Measurements from ENCODE around the gene ZBTB8OS.

Gene ZBTB8OS

GRCh38 chr1:32613472-32613871 is 36.9 kb downstream of the ZBTB8OS start:
- H2BK12ac ChIP-seq (ENCODE audit: low read length), result no peak overlapping the region
- no peak overlapping the region for H3K4ac ChIP-seq (ENCODE audit: low read length)
- no peak for DNase-seq (ENCODE audit: low spot score)
- H3K14ac ChIP-seq (ENCODE audit: low read length), result no peak overlapping the region
- H3K23ac ChIP-seq (ENCODE audit: low read depth, low read length, poor library complexity), result no peak overlapping the region
- no peak overlapping the region for H3K27ac ChIP-seq (replicated peaks; ENCODE audit: low read length)
- no peak overlapping the region for H3K4me3 ChIP-seq (ENCODE audit: low read length in 2 of 2)
- no peak overlapping the region for H2AK5ac ChIP-seq (ENCODE audit: low read depth, low read length)
- H3K9me3 ChIP-seq (replicated peaks in 1 of 2; ENCODE audit: control insufficient read depth in 2 of 2, insufficient read depth in 1 of 2, low read depth in 1 of 2, low read length in 2 of 2), result peaks cover under 1 to 2% of the 10 kb centered on the region in 2 donors
- H2AFZ ChIP-seq (ENCODE audit: low read length), result no peak overlapping the region
- H3K79me1 ChIP-seq (ENCODE audit: low read depth, low read length), result no peaks in the 10 kb centered on the region
- H2BK15ac ChIP-seq (ENCODE audit: low read length), result no peak overlapping the region
- no peak overlapping the region for H4K91ac ChIP-seq (ENCODE audit: low read depth, low read length, poor library complexity)
- H2BK120ac ChIP-seq (ENCODE audit: low read depth, low read length), result no peak overlapping the region
- peaks cover 0 to 6% of the 10 kb centered on the region in 2 donors for H3K36me3 ChIP-seq (replicated peaks in 1 of 2; ENCODE audit: control insufficient read depth in 2 of 2, insufficient read depth in 2 of 2, low read length in 2 of 2)
- no peak overlapping the region for H3K18ac ChIP-seq (ENCODE audit: low read length)
- H3K9ac ChIP-seq (ENCODE audit: low read depth, low read length, poor library complexity), result no peak overlapping the region
- no CpG with 5 or more reads among the region's 5 CpGs for WGBS, 2 donors (ENCODE audit: extremely low coverage in 2 of 2, insufficient read length in 2 of 2, insufficient replicate concordance in 1 of 2)
- H3K4me2 ChIP-seq (ENCODE audit: insufficient read depth, low read length, poor library complexity, severe bottlenecking), result no peak overlapping the region
- H2BK5ac ChIP-seq (ENCODE audit: low read length), result no peak overlapping the region
- H3K27me3 ChIP-seq (ENCODE audit: control insufficient read depth in 3 of 3, insufficient read depth in 3 of 3, low read depth in 1 of 3, low read length in 3 of 3), result no peaks in the 10 kb centered on the region
- H4K8ac ChIP-seq (ENCODE audit: low read depth, low read length), result no peak overlapping the region
- H3K4me1 ChIP-seq (ENCODE audit: control insufficient read depth in 2 of 2, insufficient read depth in 1 of 2, low read depth in 1 of 2, low read length in 2 of 2), result peaks cover 0 to 1% of the 10 kb centered on the region in 2 donors

GRCh38 chr1:32612189-32612881 is 38.0 kb downstream of the ZBTB8OS start:
- no peak overlapping the region for H4K91ac ChIP-seq (ENCODE audit: low read depth, low read length, poor library complexity)
- H3K27me3 ChIP-seq (ENCODE audit: control insufficient read depth in 3 of 3, insufficient read depth in 3 of 3, low read depth in 1 of 3, low read length in 3 of 3), result no peaks in the 10 kb centered on the region
- no CpG with 5 or more reads among the region's 35 CpGs for WGBS, 2 donors (ENCODE audit: extremely low coverage in 2 of 2, insufficient read length in 2 of 2, insufficient replicate concordance in 1 of 2)
- no peak overlapping the region for H2BK120ac ChIP-seq (ENCODE audit: low read depth, low read length)
- H2AK5ac ChIP-seq (ENCODE audit: low read depth, low read length), result no peak overlapping the region
- peaks cover under 1 to 1% of the 10 kb centered on the region in 2 donors for H3K36me3 ChIP-seq (replicated peaks in 1 of 2; ENCODE audit: control insufficient read depth in 2 of 2, insufficient read depth in 2 of 2, low read length in 2 of 2)
- peaks cover 0 to 1% of the 10 kb centered on the region in 2 donors for H3K4me1 ChIP-seq (ENCODE audit: control insufficient read depth in 2 of 2, insufficient read depth in 1 of 2, low read depth in 1 of 2, low read length in 2 of 2)
- H3K14ac ChIP-seq (ENCODE audit: low read length), result no peak overlapping the region
- H2BK5ac ChIP-seq (ENCODE audit: low read length), result no peak overlapping the region
- H2AFZ ChIP-seq (ENCODE audit: low read length), result no peak overlapping the region
- H3K9me3 ChIP-seq (replicated peaks in 1 of 2; ENCODE audit: control insufficient read depth in 2 of 2, insufficient read depth in 1 of 2, low read depth in 1 of 2, low read length in 2 of 2), result no peaks in the 10 kb centered on the region
- peak overlapping the region; percentile 72 for H3K9ac ChIP-seq (ENCODE audit: low read depth, low read length, poor library complexity)
- H3K27ac ChIP-seq (replicated peaks; ENCODE audit: low read length), result no peak overlapping the region
- no peak overlapping the region for H2BK12ac ChIP-seq (ENCODE audit: low read length)
- H2BK15ac ChIP-seq (ENCODE audit: low read length), result no peak overlapping the region
- H3K4ac ChIP-seq (ENCODE audit: low read length), result no peak overlapping the region
- H4K8ac ChIP-seq (ENCODE audit: low read depth, low read length), result peak overlapping the region; percentile 93
- peak overlapping the region; percentile 60 for H3K4me2 ChIP-seq (ENCODE audit: insufficient read depth, low read length, poor library complexity, severe bottlenecking)
- H3K79me1 ChIP-seq (ENCODE audit: low read depth, low read length), result no peaks in the 10 kb centered on the region
- peak overlapping the region in 1 of 2 donors; percentile 69 for H3K4me3 ChIP-seq (ENCODE audit: low read length in 2 of 2)
- H3K18ac ChIP-seq (ENCODE audit: low read length), result peak overlapping the region; percentile 91
- H3K23ac ChIP-seq (ENCODE audit: low read depth, low read length, poor library complexity), result peak overlapping the region; percentile 89
- DNase-seq (ENCODE audit: low spot score), result peak; percentile 71

GRCh38 chr1:32611859-32612188 is 38.5 kb downstream of the ZBTB8OS start:
- no peak overlapping the region for H2AFZ ChIP-seq (ENCODE audit: low read length)
- no peak overlapping the region for H3K4ac ChIP-seq (ENCODE audit: low read length)
- H2BK120ac ChIP-seq (ENCODE audit: low read depth, low read length), result no peak overlapping the region
- H3K9ac ChIP-seq (ENCODE audit: low read depth, low read length, poor library complexity), result peak overlapping the region; percentile 72
- no CpG with 5 or more reads among the region's 12 CpGs for WGBS, 2 donors (ENCODE audit: extremely low coverage in 2 of 2, insufficient read length in 2 of 2, insufficient replicate concordance in 1 of 2)
- peak overlapping the region; percentile 89 for H3K23ac ChIP-seq (ENCODE audit: low read depth, low read length, poor library complexity)
- no peak overlapping the region for H3K14ac ChIP-seq (ENCODE audit: low read length)
- H2BK5ac ChIP-seq (ENCODE audit: low read length), result no peak overlapping the region
- H4K8ac ChIP-seq (ENCODE audit: low read depth, low read length), result peak overlapping the region; percentile 93
- H3K4me3 ChIP-seq (ENCODE audit: low read length in 2 of 2), result peak overlapping the region in 1 of 2 donors; percentile 69
- no peak overlapping the region for H4K91ac ChIP-seq (ENCODE audit: low read depth, low read length, poor library complexity)
- no peaks in the 10 kb centered on the region for H3K9me3 ChIP-seq (replicated peaks in 1 of 2; ENCODE audit: control insufficient read depth in 2 of 2, insufficient read depth in 1 of 2, low read depth in 1 of 2, low read length in 2 of 2)
- H3K4me1 ChIP-seq (ENCODE audit: control insufficient read depth in 2 of 2, insufficient read depth in 1 of 2, low read depth in 1 of 2, low read length in 2 of 2), result peaks cover 0 to 1% of the 10 kb centered on the region in 2 donors
- DNase-seq (ENCODE audit: low spot score), result no peak
- H3K18ac ChIP-seq (ENCODE audit: low read length), result peak overlapping the region; percentile 91
- peak overlapping the region; percentile 60 for H3K4me2 ChIP-seq (ENCODE audit: insufficient read depth, low read length, poor library complexity, severe bottlenecking)
- no peak overlapping the region for H2AK5ac ChIP-seq (ENCODE audit: low read depth, low read length)
- peaks cover 4 to 6% of the 10 kb centered on the region in 2 donors for H3K36me3 ChIP-seq (replicated peaks in 1 of 2; ENCODE audit: control insufficient read depth in 2 of 2, insufficient read depth in 2 of 2, low read length in 2 of 2)
- no peak overlapping the region for H2BK12ac ChIP-seq (ENCODE audit: low read length)
- no peaks in the 10 kb centered on the region for H3K79me1 ChIP-seq (ENCODE audit: low read depth, low read length)
- H3K27ac ChIP-seq (replicated peaks; ENCODE audit: low read length), result no peak overlapping the region
- no peaks in the 10 kb centered on the region for H3K27me3 ChIP-seq (ENCODE audit: control insufficient read depth in 3 of 3, insufficient read depth in 3 of 3, low read depth in 1 of 3, low read length in 3 of 3)
- no peak overlapping the region for H2BK15ac ChIP-seq (ENCODE audit: low read length)

GRCh38 chr1:32609180-32609579 is 41.2 kb downstream of the ZBTB8OS start:
- H2AFZ ChIP-seq (ENCODE audit: low read length), result no peak overlapping the region
- peaks cover 0 to 1% of the 10 kb centered on the region in 2 donors for H3K4me1 ChIP-seq (ENCODE audit: control insufficient read depth in 2 of 2, insufficient read depth in 1 of 2, low read depth in 1 of 2, low read length in 2 of 2)
- no peak overlapping the region for H2BK15ac ChIP-seq (ENCODE audit: low read length)
- no peak overlapping the region for H3K4me2 ChIP-seq (ENCODE audit: insufficient read depth, low read length, poor library complexity, severe bottlenecking)
- H2BK120ac ChIP-seq (ENCODE audit: low read depth, low read length), result no peak overlapping the region
- H3K4ac ChIP-seq (ENCODE audit: low read length), result no peak overlapping the region
- H3K36me3 ChIP-seq (replicated peaks in 1 of 2; ENCODE audit: control insufficient read depth in 2 of 2, insufficient read depth in 2 of 2, low read length in 2 of 2), result peaks cover 11 to 22% of the 10 kb centered on the region in 2 donors
- no peak overlapping the region for H2AK5ac ChIP-seq (ENCODE audit: low read depth, low read length)
- H2BK12ac ChIP-seq (ENCODE audit: low read length), result no peak overlapping the region
- no peak overlapping the region for H3K9ac ChIP-seq (ENCODE audit: low read depth, low read length, poor library complexity)
- DNase-seq (ENCODE audit: low spot score), result no peak
- H4K8ac ChIP-seq (ENCODE audit: low read depth, low read length), result no peak overlapping the region
- H3K79me1 ChIP-seq (ENCODE audit: low read depth, low read length), result peaks cover 3% of the 10 kb centered on the region
- no CpG with 5 or more reads among the region's 4 CpGs for WGBS, 2 donors (ENCODE audit: extremely low coverage in 2 of 2, insufficient read length in 2 of 2, insufficient replicate concordance in 1 of 2)
- no peak overlapping the region for H3K23ac ChIP-seq (ENCODE audit: low read depth, low read length, poor library complexity)
- H3K27me3 ChIP-seq (ENCODE audit: control insufficient read depth in 3 of 3, insufficient read depth in 3 of 3, low read depth in 1 of 3, low read length in 3 of 3), result no peaks in the 10 kb centered on the region
- H3K18ac ChIP-seq (ENCODE audit: low read length), result no peak overlapping the region
- no peak overlapping the region for H3K4me3 ChIP-seq (ENCODE audit: low read length in 2 of 2)
- H3K27ac ChIP-seq (replicated peaks; ENCODE audit: low read length), result no peak overlapping the region
- H3K9me3 ChIP-seq (replicated peaks in 1 of 2; ENCODE audit: control insufficient read depth in 2 of 2, insufficient read depth in 1 of 2, low read depth in 1 of 2, low read length in 2 of 2), result peaks cover 0 to 2% of the 10 kb centered on the region in 2 donors
- H4K91ac ChIP-seq (ENCODE audit: low read depth, low read length, poor library complexity), result no peak overlapping the region
- no peak overlapping the region for H3K14ac ChIP-seq (ENCODE audit: low read length)
- no peak overlapping the region for H2BK5ac ChIP-seq (ENCODE audit: low read length)
